ENCODE data around the gene STIM2. TPM values are rescaled to one million over a fixed set of nuclear protein-coding genes. Genes with fewer than 3 reads are reported as not detected.
A peak's percentile ranks its signal among the peaks of the same experiment; 100 is the strongest.

Gene STIM2
- total RNA-seq, 1 donor from 2014 or later: 51.0 TPM

DNA sequence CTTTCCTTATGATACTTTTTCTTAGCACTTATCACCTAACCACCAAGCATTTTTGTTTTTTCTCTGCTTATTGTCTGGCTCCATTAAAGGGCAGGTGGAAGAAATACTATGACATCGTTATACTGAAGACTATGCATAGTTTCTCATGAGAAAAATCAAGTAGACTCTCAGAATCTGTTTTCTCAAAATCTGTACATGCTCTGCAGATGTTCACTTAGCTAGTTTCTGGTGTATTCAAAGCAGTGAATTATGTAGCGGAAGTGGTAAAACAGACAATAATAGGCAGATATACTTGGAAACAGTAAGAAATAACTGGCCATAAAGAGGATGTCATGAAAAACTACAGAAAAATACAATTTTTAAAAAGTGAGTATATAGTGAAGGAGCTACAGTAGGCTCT is 146.0 kb downstream of the STIM2 start:
- TF ChIP-seq, protein P1, sequence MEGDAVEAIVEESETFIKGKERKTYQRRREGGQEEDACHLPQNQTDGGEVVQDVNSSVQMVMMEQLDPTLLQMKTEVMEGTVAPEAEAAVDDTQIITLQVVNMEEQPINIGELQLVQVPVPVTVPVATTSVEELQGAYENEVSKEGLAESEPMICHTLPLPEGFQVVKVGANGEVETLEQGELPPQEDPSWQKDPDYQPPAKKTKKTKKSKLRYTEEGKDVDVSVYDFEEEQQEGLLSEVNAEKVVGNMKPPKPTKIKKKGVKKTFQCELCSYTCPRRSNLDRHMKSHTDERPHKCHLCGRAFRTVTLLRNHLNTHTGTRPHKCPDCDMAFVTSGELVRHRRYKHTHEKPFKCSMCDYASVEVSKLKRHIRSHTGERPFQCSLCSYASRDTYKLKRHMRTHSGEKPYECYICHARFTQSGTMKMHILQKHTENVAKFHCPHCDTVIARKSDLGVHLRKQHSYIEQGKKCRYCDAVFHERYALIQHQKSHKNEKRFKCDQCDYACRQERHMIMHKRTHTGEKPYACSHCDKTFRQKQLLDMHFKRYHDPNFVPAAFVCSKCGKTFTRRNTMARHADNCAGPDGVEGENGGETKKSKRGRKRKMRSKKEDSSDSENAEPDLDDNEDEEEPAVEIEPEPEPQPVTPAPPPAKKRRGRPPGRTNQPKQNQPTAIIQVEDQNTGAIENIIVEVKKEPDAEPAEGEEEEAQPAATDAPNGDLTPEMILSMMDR (IDR thresholded peaks at IDR 0.05; ENCODE audit: unreplicated experiment): no peak
- H3K27me3 Mint-ChIP-seq (ENCODE audit: low read depth): no peaks in the 10 kb centered on the region
- no peak overlapping the region for H3K4me3 Mint-ChIP-seq
- H3K9me3 Mint-ChIP-seq: no peaks in the 10 kb centered on the region
- peaks cover 35% of the 10 kb centered on the region for H3K4me1 Mint-ChIP-seq
- H3K27ac Mint-ChIP-seq: no peak overlapping the region
- peaks cover 2% of the 10 kb centered on the region for H3K36me3 Mint-ChIP-seq
- no peak for DNase-seq (ENCODE audit: low spot score in 2 of 2, unreplicated experiment in 2 of 2)

DNA sequence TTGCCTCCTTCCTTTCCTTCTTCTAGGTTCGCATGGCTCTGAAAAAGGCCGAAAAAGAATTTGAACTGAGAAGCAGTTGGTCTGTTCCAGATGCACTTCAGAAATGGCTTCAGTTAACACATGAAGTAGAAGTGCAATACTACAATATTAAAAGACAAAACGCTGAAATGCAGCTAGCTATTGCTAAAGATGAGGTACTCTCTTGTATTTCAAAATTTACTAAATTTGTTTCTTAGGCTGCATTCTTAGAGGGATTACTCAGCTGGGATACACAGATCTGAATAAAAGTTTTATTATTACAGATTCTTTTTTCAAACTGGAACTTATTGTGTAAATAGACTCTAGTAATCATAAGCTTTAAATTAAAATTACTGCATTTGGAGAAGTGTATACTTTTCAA is 146.9 kb downstream of the STIM2 start:
- H3K27ac Mint-ChIP-seq: no peak overlapping the region
- H3K27me3 Mint-ChIP-seq (ENCODE audit: low read depth): no peaks in the 10 kb centered on the region
- H3K4me3 Mint-ChIP-seq: no peak overlapping the region
- peaks cover 33% of the 10 kb centered on the region for H3K4me1 Mint-ChIP-seq
- H3K9me3 Mint-ChIP-seq: no peaks in the 10 kb centered on the region
- H3K36me3 Mint-ChIP-seq: peaks cover 2% of the 10 kb centered on the region
- TF ChIP-seq, protein P1 (IDR thresholded peaks at IDR 0.05; ENCODE audit: unreplicated experiment): no peak
- DNase-seq (ENCODE audit: low spot score in 2 of 2, unreplicated experiment in 2 of 2): no peak

DNA sequence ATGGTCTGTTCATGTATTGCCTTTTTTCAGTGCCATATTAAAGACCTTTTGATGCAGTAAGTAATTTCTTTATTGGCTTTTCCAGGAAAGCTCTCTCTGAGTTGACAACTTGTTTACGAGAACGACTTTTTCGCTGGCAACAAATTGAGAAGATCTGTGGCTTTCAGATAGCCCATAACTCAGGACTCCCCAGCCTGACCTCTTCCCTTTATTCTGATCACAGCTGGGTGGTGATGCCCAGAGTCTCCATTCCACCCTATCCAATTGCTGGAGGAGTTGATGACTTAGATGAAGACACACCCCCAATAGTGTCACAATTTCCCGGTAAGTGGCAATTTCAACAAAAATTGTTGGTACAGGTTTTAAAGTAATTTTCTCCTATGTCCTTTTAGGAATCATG is 148.0 kb downstream of the STIM2 start:
- Mint-ChIP-seq H3K27ac (no peak overlapping the region), H3K4me3 (no peak overlapping the region), H3K4me1 (peaks cover 24% of the 10 kb centered on the region), H3K36me3 (peaks cover 2% of the 10 kb centered on the region), H3K9me3 (no peaks in the 10 kb centered on the region), H3K27me3 (ENCODE audit: low read depth) (no peaks in the 10 kb centered on the region)
- TF ChIP-seq, protein P1 (IDR thresholded peaks at IDR 0.05; ENCODE audit: unreplicated experiment): no peak
- DNase-seq (ENCODE audit: low spot score in 2 of 2, unreplicated experiment in 2 of 2): no peak

DNA sequence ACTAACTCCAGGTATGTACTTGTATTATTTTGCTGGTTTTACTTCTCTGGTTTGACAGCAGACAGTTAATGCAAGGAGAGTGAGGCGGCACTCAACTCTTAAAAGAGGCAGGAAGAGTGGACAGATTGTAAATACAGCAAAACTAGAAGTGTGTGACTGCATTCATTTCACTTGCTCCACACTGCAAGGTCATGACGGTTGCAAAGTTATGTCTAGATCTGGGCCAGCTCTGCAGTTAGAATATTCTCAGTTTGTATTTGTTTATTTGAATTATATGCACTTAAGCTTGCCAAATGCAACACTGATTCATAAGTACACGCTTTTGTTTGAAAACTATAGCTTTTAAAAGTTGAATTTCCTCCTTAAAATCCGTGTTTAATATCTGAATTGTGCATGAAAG is 148.9 kb downstream of the STIM2 start:
- Mint-ChIP-seq H3K27ac (no peak overlapping the region), H3K4me3 (no peak overlapping the region), H3K36me3 (peaks cover under 1% of the 10 kb centered on the region), H3K9me3 (no peaks in the 10 kb centered on the region), H3K4me1 (peaks cover 16% of the 10 kb centered on the region), H3K27me3 (ENCODE audit: low read depth) (no peaks in the 10 kb centered on the region)
- no peak for DNase-seq (ENCODE audit: low spot score in 2 of 2, unreplicated experiment in 2 of 2)
- TF ChIP-seq, protein P1 (IDR thresholded peaks at IDR 0.05; ENCODE audit: unreplicated experiment): no peak

DNA sequence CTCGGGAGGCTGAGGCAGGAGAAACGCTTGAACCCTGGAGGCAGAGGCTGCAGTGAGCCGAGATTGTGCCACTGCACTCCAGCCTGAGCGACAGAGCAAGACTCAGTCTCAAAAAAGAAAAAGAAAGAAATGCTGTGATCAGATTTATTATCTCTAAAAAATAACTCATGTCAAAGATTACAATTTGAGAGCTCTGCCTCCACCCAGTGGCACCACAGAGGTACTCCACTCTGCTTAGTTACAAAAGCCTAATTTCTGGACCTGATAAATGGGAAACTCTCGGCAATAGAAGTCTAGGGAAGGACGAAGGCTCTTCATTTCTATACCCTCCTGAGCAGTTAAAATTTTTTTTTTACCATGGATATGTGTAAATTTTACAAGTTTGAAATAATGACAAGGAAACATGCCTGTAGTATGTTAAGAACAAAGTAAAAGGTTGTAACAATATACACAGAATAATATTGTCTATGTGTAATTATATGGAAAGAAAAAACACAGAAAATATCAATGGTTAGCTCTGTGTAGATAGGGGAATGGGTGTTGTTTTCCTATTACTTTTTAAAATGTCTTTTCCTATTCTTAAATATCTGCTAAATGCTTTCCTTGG is 149.8 kb downstream of the STIM2 start:
- peak in 1 of 2 experiments; percentile 48 for DNase-seq (ENCODE audit: low spot score in 2 of 2, unreplicated experiment in 2 of 2)
- no peaks in the 10 kb centered on the region for H3K36me3 Mint-ChIP-seq
- H3K27ac Mint-ChIP-seq: peak overlapping the region; percentile 25
- H3K27me3 Mint-ChIP-seq (ENCODE audit: low read depth): no peaks in the 10 kb centered on the region
- H3K4me1 Mint-ChIP-seq: peaks cover 15% of the 10 kb centered on the region
- H3K9me3 Mint-ChIP-seq: no peaks in the 10 kb centered on the region
- TF ChIP-seq, protein P1 (IDR thresholded peaks at IDR 0.05; ENCODE audit: unreplicated experiment): peak; percentile 80
- H3K4me3 Mint-ChIP-seq: no peak overlapping the region

DNA sequence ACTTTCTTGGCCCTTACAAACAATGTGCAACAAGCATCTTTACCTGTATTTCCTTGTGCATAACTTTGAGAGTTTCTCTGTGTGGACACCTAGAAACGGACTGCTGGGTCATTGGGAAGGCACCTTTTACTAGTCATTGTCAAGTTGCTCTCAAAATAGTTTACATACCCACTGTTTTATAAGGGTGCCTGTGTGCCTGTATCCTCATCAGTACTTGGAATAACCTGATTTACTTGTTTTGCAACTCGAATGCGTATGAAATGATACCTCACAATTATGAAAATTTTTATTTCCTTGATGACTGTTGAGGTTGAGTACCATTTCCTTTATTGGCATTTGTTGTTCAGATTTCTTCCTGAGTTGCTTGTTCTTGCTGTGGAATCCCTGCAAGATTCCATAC is 150.8 kb downstream of the STIM2 start:
- H3K36me3 Mint-ChIP-seq: peaks cover 5% of the 10 kb centered on the region
- no peak for DNase-seq (ENCODE audit: low spot score in 2 of 2, unreplicated experiment in 2 of 2)
- no peak overlapping the region for H3K4me3 Mint-ChIP-seq
- H3K4me1 Mint-ChIP-seq: peaks cover 14% of the 10 kb centered on the region
- no peaks in the 10 kb centered on the region for H3K27me3 Mint-ChIP-seq (ENCODE audit: low read depth)
- peaks cover 8% of the 10 kb centered on the region for H3K9me3 Mint-ChIP-seq
- H3K27ac Mint-ChIP-seq: no peak overlapping the region
- TF ChIP-seq, protein P1 (IDR thresholded peaks at IDR 0.05; ENCODE audit: unreplicated experiment): no peak
